HCT116 (cell line): ENCODE results near the gene SOCS4. TPM values are rescaled to one million over a fixed set of nuclear protein-coding genes. Genes with fewer than 3 reads are reported as not detected.
"Not testable (repeated sequence)": the region's sequence is repeated elsewhere in the genome, so short reads cannot be mapped to it uniquely, and the experiment has no call there.

Source experiments
- ATAC-seq: fragments of 200-7000 bp; cut with Tn5 transposase; 2 replicates; pipeline ENCODE4 v1.9.1; 2020; ENCODE audit warnings: mild to moderate bottlenecking, moderate library complexity
- BruUV-seq: library from RNA; stranded (reverse); fragments of 400-500 nt; replicated peaks from 2 replicates; lab custom pipeline; 2021; lab: Mats Ljungman, UMichigan
- CTCF ChIA-PET: fragments of 300-600 bp; sonication (Branson Sonifier 250); formaldehyde crosslinking; loops from one replicate; lab custom pipeline; 2021; ENCODE audit warnings: antibody characterized with exemption; lab: Charles Lee
- POLR2A ChIA-PET: fragments of 300-600, 350-600 bp; sonication (Branson Sonifier 250); formaldehyde crosslinking; loops from one replicate; lab custom pipeline; 2021; ENCODE audit warnings: antibody characterized with exemption; lab: Charles Lee
- RAD21 ChIA-PET, 2 experiments: fragments of 300-600 bp; sonication (Branson Sonifier 250); formaldehyde crosslinking; loops; one replicate each; lab custom pipeline; 2023; ENCODE audit warnings: low total read pairs in 2 of 2; ENCODE audit not compliant: uncharacterized antibody in 2 of 2, unreplicated experiment in 2 of 2, low non-redundant PET in 1 of 2; lab: Charles Lee
- DNase-seq: peaks from one replicate; pipeline ENCODE4 v3.0.0-alpha.2; 2010; ENCODE audit warnings: low read depth, low spot score
- H2AFZ ChIP-seq: fragments of 200-600 bp; shearing (Covaris generic), sonication (generic); 2 replicates; pipeline ENCODE4 v1.6.1; 2017; ENCODE audit warnings: low read depth, mixed run types, mixed read lengths, antibody characterized with exemption, low read length; ENCODE audit not compliant: poor library complexity, severe bottlenecking
- H3K27ac ChIP-seq: 2 replicates; pipeline ENCODE4 v1.5.1; 2012; ENCODE audit warnings: low read depth, low read length
- H3K27me3 ChIP-seq: fragments of 200-600 bp; sonication (generic); 2 replicates; pipeline ENCODE4 v1.6.1; 2016; ENCODE audit warnings: mixed run types, low read length, mixed read lengths; ENCODE audit not compliant: insufficient read depth
- H3K36me3 ChIP-seq, 2 experiments: fragments of 200-500 bp in 1 of 2; fragments of 200-600 bp in 1 of 2; sonication (Bioruptor generic) in 1 of 2; sonication (generic) in 1 of 2; 2 replicates each; pipeline versions ENCODE4 v1.5.1 to v1.6.1; 2014 to 2016; ENCODE audit warnings: low read length in 2 of 2, inconsistent platforms in 1 of 2, mixed read lengths in 1 of 2, mixed run types in 1 of 2; ENCODE audit not compliant: insufficient read depth in 2 of 2, control insufficient read depth in 1 of 2
- H3K4me1 ChIP-seq, 2 experiments: fragments of 200-600 bp in 1 of 2; sonication (generic) in 1 of 2; 2 replicates each; pipeline versions ENCODE4 v1.5.1 to v1.6.1; 2012 to 2017; ENCODE audit warnings: low read length in 2 of 2, inconsistent platforms in 1 of 2, mild to moderate bottlenecking in 1 of 2, mixed read lengths in 1 of 2, mixed run types in 1 of 2, moderate library complexity in 1 of 2; ENCODE audit not compliant: insufficient read depth in 2 of 2, control insufficient read depth in 1 of 2
- H3K4me2 ChIP-seq: fragments of 200-600 bp; sonication (generic); 2 replicates; pipeline ENCODE4 v1.6.1; 2017; ENCODE audit warnings: mixed run types, low read length, mixed read lengths
- H3K4me3 ChIP-seq, 2 experiments: fragments of 200-600 bp in 1 of 2; sonication (generic) in 1 of 2; replicated peaks in 1 of 2; 2 replicates each; pipeline ENCODE4 v1.5.1; 2011 to 2016; ENCODE audit warnings: low read length in 2 of 2, control low read depth in 1 of 2, low read depth in 1 of 2, mild to moderate bottlenecking in 1 of 2, mixed read lengths in 1 of 2, mixed run types in 1 of 2
- H3K79me2 ChIP-seq: fragments of 200-600 bp; sonication (generic); 2 replicates; pipeline ENCODE4 v1.6.1; 2017; ENCODE audit warnings: mild to moderate bottlenecking, mixed run types, low read length, moderate library complexity, mixed read lengths; ENCODE audit not compliant: insufficient read depth
- H3K9ac ChIP-seq: fragments of 200-600 bp; sonication (generic); 2 replicates; pipeline ENCODE4 v1.6.1; 2016; ENCODE audit warnings: low read length, mixed read lengths
- H3K9me2 ChIP-seq: fragments of 200-600 bp; sonication (generic), shearing (Covaris generic); 2 replicates; pipeline ENCODE4 v1.6.1; 2017; ENCODE audit warnings: mixed run types, mild to moderate bottlenecking, moderate library complexity; ENCODE audit not compliant: insufficient read depth
- H3K9me3 ChIP-seq, 2 experiments: fragments of 200-500 bp in 1 of 2; fragments of 200-600 bp in 1 of 2; sonication (Bioruptor generic) in 1 of 2; sonication (generic) in 1 of 2; 2 replicates each; pipeline ENCODE4 v1.6.1; 2014 to 2017; ENCODE audit warnings: low read length in 2 of 2, mixed read lengths in 2 of 2, inconsistent platforms in 1 of 2, low read depth in 1 of 2, mild to moderate bottlenecking in 1 of 2, mixed run types in 1 of 2, moderate library complexity in 1 of 2; ENCODE audit not compliant: control insufficient read depth in 1 of 2, insufficient read depth in 1 of 2
- H4K20me1 ChIP-seq: fragments of 200-600 bp; sonication (generic), shearing (Covaris generic); 2 replicates; pipeline ENCODE4 v1.6.1; 2017; ENCODE audit warnings: mixed run types, mild to moderate bottlenecking, moderate library complexity; ENCODE audit not compliant: insufficient read depth
- CBX3 ChIP-seq: IDR thresholded peaks from 2 replicates; pipeline ENCODE4 v1.6.1; 2012; ENCODE audit warnings: low read depth
- CEBPB ChIP-seq: IDR thresholded peaks from 2 replicates; pipeline ENCODE4 v1.6.1; 2012; ENCODE audit warnings: low read depth
- EGR1 ChIP-seq: IDR thresholded peaks from 2 replicates; pipeline ENCODE4 v1.6.1; 2012; ENCODE audit warnings: low read depth
- ELF1 ChIP-seq: IDR thresholded peaks from 2 replicates; pipeline ENCODE4 v1.6.1; 2012; ENCODE audit warnings: low read depth, borderline replicate concordance
- EZH2phosphoT487 ChIP-seq: fragments of 200-600 bp; IDR thresholded peaks from 2 replicates; pipeline ENCODE4 v1.6.1; 2018; ENCODE audit warnings: antibody characterized with exemption, borderline replicate concordance
- JUND ChIP-seq: IDR thresholded peaks from 2 replicates; pipeline ENCODE4 v1.6.1; 2012
- POLR2A ChIP-seq: IDR thresholded peaks from 2 replicates; pipeline ENCODE4 v1.7.0; 2011; ENCODE audit warnings: borderline replicate concordance; ENCODE audit not compliant: insufficient read depth, insufficient read length; ENCODE audit errors: extremely low read depth
- POLR2AphosphoS5 ChIP-seq: IDR thresholded peaks from 2 replicates; pipeline ENCODE4 v1.6.1; 2011; ENCODE audit warnings: mild to moderate bottlenecking, low read depth, low read length, moderate library complexity
- RAD21 ChIP-seq: IDR thresholded peaks from 2 replicates; pipeline ENCODE4 v1.6.1; 2012; ENCODE audit warnings: low read depth, mild to moderate bottlenecking
- SIN3A ChIP-seq: IDR thresholded peaks from 2 replicates; pipeline ENCODE4 v1.6.1; 2012; ENCODE audit warnings: low read depth
- SP1 ChIP-seq: IDR thresholded peaks from 2 replicates; pipeline ENCODE4 v1.6.1; 2012; ENCODE audit warnings: low read depth
- SRF ChIP-seq: IDR thresholded peaks from 2 replicates; pipeline ENCODE4 v1.6.1; 2012; ENCODE audit warnings: low read depth
- TCF7L2 ChIP-seq: IDR thresholded peaks from 2 replicates; pipeline ENCODE4 v1.7.0; 2011; ENCODE audit warnings: borderline replicate concordance, inconsistent platforms; ENCODE audit not compliant: insufficient read depth, insufficient read length; ENCODE audit errors: extremely low read depth
- ZBTB33 ChIP-seq: IDR thresholded peaks from 2 replicates; pipeline ENCODE4 v1.6.1; 2011; ENCODE audit warnings: mild to moderate bottlenecking, low read length, moderate library complexity; ENCODE audit not compliant: insufficient replicate concordance; ENCODE audit errors: extremely low read depth
- ZFX ChIP-seq: fragments of 450-650 bp; IDR thresholded peaks from 2 replicates; pipeline ENCODE4 v1.6.1; 2017
- intact Hi-C: fragments of 100-400 bp; cut with micrococcal nuclease; formaldehyde crosslinking; loops from 2 replicates; pipeline ENCODE4 v1.10.0; 2022
- total RNA-seq: library from RNA; stranded (reverse); gene quantifications from one replicate; pipeline ENCODE4 v1.2.1, GENCODE V29; 2021; ENCODE audit not compliant: unreplicated experiment
- TF ChIP-seq, protein P1 (sequence below): IDR thresholded peaks from 2 replicates; pipeline ENCODE4 v1.6.1; 2012
- TF ChIP-seq, protein P2 (sequence below), 3 experiments: fragments of 200-600 bp in 1 of 3; sonication (generic) in 1 of 3; IDR thresholded peaks in 2 of 3; conservative IDR thresholded peaks in 1 of 3; 2 replicates each; pipeline ENCODE4 v1.5.1; 2012 to 2017; ENCODE audit warnings: low read depth in 2 of 3, low read length in 2 of 3, antibody characterized with exemption in 1 of 3, borderline replicate concordance in 1 of 3, control low read depth in 1 of 3, mild to moderate bottlenecking in 1 of 3, mixed read lengths in 1 of 3, mixed run types in 1 of 3, moderate library complexity in 1 of 3; ENCODE audit not compliant: insufficient read depth in 1 of 3

SOCS4 gene
- total RNA-seq, 1 experiment from 2014 or later: 23.7 TPM

- Histone ChIP-seq H3K9ac (no peak overlapping the region), H3K27me3 (no peaks in the 10 kb centered on the region), H3K4me3 (no peak overlapping the region), H2AFZ (no peak overlapping the region), H3K4me1 (no peaks in the 10 kb centered on the region), H3K36me3 (peaks cover 0 to 22% of the 10 kb centered on the region in 2 experiments; a peak in 2 of 4 replicates), H3K4me2 (no peak overlapping the region), H3K9me3 (no peaks in the 10 kb centered on the region), H4K20me1 (no peaks in the 10 kb centered on the region; the same call in 1 of the 2 replicates), H3K27ac (no peak overlapping the region), H3K79me2 (peaks cover 81% of the 10 kb centered on the region), H3K9me2 (no peaks in the 10 kb centered on the region)
- intact Hi-C loops: no loop called here
- ChIA-PET POLR2A (no interaction called here), CTCF (no interaction called here), RAD21 (no interaction called here)
- no peak for ATAC-seq
- no peak for DNase-seq
- TF ChIP-seq POLR2A (no peak), EGR1 (no peak), RAD21 (no peak), EZH2phosphoT487 (no peak), SRF (no peak), TCF7L2 (no peak), JUND (no peak), ELF1 (no peak), CBX3 (no peak), SIN3A (no peak), ZBTB33 (no peak), CEBPB (no peak), ZFX (no peak), POLR2AphosphoS5 (no peak), SP1 (no peak)
- TF ChIP-seq, protein P1, sequence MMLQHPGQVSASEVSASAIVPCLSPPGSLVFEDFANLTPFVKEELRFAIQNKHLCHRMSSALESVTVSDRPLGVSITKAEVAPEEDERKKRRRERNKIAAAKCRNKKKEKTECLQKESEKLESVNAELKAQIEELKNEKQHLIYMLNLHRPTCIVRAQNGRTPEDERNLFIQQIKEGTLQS: no peak
- TF ChIP-seq, protein P2, sequence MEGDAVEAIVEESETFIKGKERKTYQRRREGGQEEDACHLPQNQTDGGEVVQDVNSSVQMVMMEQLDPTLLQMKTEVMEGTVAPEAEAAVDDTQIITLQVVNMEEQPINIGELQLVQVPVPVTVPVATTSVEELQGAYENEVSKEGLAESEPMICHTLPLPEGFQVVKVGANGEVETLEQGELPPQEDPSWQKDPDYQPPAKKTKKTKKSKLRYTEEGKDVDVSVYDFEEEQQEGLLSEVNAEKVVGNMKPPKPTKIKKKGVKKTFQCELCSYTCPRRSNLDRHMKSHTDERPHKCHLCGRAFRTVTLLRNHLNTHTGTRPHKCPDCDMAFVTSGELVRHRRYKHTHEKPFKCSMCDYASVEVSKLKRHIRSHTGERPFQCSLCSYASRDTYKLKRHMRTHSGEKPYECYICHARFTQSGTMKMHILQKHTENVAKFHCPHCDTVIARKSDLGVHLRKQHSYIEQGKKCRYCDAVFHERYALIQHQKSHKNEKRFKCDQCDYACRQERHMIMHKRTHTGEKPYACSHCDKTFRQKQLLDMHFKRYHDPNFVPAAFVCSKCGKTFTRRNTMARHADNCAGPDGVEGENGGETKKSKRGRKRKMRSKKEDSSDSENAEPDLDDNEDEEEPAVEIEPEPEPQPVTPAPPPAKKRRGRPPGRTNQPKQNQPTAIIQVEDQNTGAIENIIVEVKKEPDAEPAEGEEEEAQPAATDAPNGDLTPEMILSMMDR (IDR thresholded peaks at IDR 0.05 in 2 of 3, conservative IDR thresholded peaks at IDR 0.05 in 1 of 3; ENCODE audit: borderline replicate concordance in 1 of 3, insufficient read depth in 1 of 3, low read depth in 2 of 3, low read length in 2 of 3): no peak
- TF ChIP-seq, all 23 proteins: peak for 0
- BruUV-seq: no TSS peak
Observed at GRCh38 chr14:55019968-55020554, 7.0 kb upstream of the SOCS4 start.

- POLR2A ChIA-PET: not testable (repeated sequence)
Observed at GRCh38 chr14:55024365-55024764, 2.7 kb upstream of the SOCS4 start.

More at GRCh38 chr14:55024365-55024764, 2.7 kb upstream of the SOCS4 start:
- H3K4me2 ChIP-seq, RAD21 ChIA-PET, DNase-seq, H3K4me3 ChIP-seq, H3K9me2 ChIP-seq, CTCF ChIA-PET, ATAC-seq, H3K9me3 ChIP-seq, intact Hi-C loops, H3K27ac ChIP-seq, H3K9ac ChIP-seq, H4K20me1 ChIP-seq, H3K27me3 ChIP-seq, BruUV-seq, H2AFZ ChIP-seq: not testable (repeated sequence)
- H3K4me1 ChIP-seq: peaks cover 3 to 22% of the 10 kb centered on the region in 2 experiments; a peak in 3 of 4 replicates
- H3K36me3 ChIP-seq: peaks cover 0 to 13% of the 10 kb centered on the region in 2 experiments; a peak in 2 of 4 replicates
- peaks cover 83% of the 10 kb centered on the region for H3K79me2 ChIP-seq
